K562 (cell line): ENCODE measurements around the gene FASTKD1. TPM values are rescaled to one million over a fixed set of nuclear protein-coding genes. Genes with fewer than 3 reads are reported as not detected.

ENCODE experiments used
- ATAC-seq: fragments of 200-7000 bp; cut with Tn5 transposase; 3 replicates; pipeline ENCODE4 v1.9.1; 2020; ENCODE audit warnings: moderate library complexity
- BruUV-seq: library from RNA; stranded (reverse); fragments of 400-500 nt; replicated peaks from 2 replicates; lab custom pipeline; 2021; lab: Mats Ljungman, UMichigan
- CTCF ChIA-PET: fragments of 300-600 bp; formaldehyde crosslinking; extraction: SDS; loops from one replicate; lab custom pipeline; 2021; ENCODE audit warnings: low intra/inter-chr PET ratio; lab: Yijun Ruan, JAX
- POLR2A ChIA-PET: fragments of 300-600, 350-650 bp; sonication (Branson Sonifier 250); formaldehyde crosslinking; extraction: SDS; loops from one replicate; lab custom pipeline; 2021; ENCODE audit warnings: antibody characterized with exemption, inconsistent platforms; lab: Yijun Ruan, JAX
- DNase-seq, 4 experiments: peaks; one replicate each; pipeline versions ENCODE4 v3.0.0 to v3.0.0-alpha.2; 2011 to 2018; ENCODE audit warnings: low spot score in 3 of 4, mixed read lengths in 3 of 4; ENCODE audit errors: extremely low read depth in 1 of 4
- FAIRE-seq: peaks from 2 replicates; lab custom pipeline; 2011; peaks lifted over from hg19 to GRCh38; lab: Jason Lieb, UNC
- H2AFZ ChIP-seq: 2 replicates; pipeline ENCODE4 v1.6.0; 2011; ENCODE audit warnings: low read depth, low read length, control low read depth, inconsistent platforms
- H3K27ac ChIP-seq: fragments of 200-600 bp; 3 replicates; pipeline ENCODE4 v1.8.0; 2011; ENCODE audit warnings: low read depth, mild to moderate bottlenecking, control low read depth, inconsistent platforms, low read length, moderate library complexity, mixed read lengths; ENCODE audit errors: extremely low read depth
- H3K27me3 ChIP-seq, 2 experiments: fragments of 300-600 bp in 1 of 2; 2 replicates in 1 of 2; 3 replicates in 1 of 2; pipeline versions ENCODE4 v1.6.0 to v1.8.0; 2011; ENCODE audit warnings: inconsistent platforms in 2 of 2, low read length in 2 of 2, mild to moderate bottlenecking in 1 of 2, mixed read lengths in 1 of 2, moderate library complexity in 1 of 2; ENCODE audit not compliant: control insufficient read depth in 2 of 2, insufficient read depth in 2 of 2
- H3K36me3 ChIP-seq: fragments of 300-600 bp; 3 replicates; pipeline ENCODE4 v1.8.0; 2011; ENCODE audit warnings: mild to moderate bottlenecking, low read length, inconsistent platforms; ENCODE audit not compliant: control insufficient read depth, insufficient read depth
- H3K4me1 ChIP-seq, 2 experiments: fragments of 200-600 bp in 1 of 2; replicated peaks in 1 of 2; 2 replicates in 1 of 2; 3 replicates in 1 of 2; pipeline versions ENCODE4 v1.5.1 to v1.8.0; 2011; ENCODE audit warnings: inconsistent platforms in 2 of 2, low read length in 2 of 2, mild to moderate bottlenecking in 1 of 2, mixed read lengths in 1 of 2, moderate library complexity in 1 of 2; ENCODE audit not compliant: control insufficient read depth in 2 of 2, insufficient read depth in 2 of 2
- H3K4me2 ChIP-seq: 2 replicates; pipeline ENCODE4 v1.6.1; 2011; ENCODE audit warnings: low read length, control low read depth, inconsistent platforms, mixed read lengths; ENCODE audit not compliant: insufficient read depth
- H3K4me3 ChIP-seq: fragments of 200-600 bp; sonication (generic), shearing (Covaris generic); 2 replicates; pipeline ENCODE4 v1.5.1; 2016; ENCODE audit warnings: control low read depth, inconsistent platforms
- H3K79me2 ChIP-seq: fragments of 200-600 bp; 3 replicates; pipeline ENCODE4 v1.8.0; 2011; ENCODE audit warnings: low read length, inconsistent platforms; ENCODE audit not compliant: control insufficient read depth, insufficient read depth
- H3K9ac ChIP-seq, 2 experiments: 2 replicates each; pipeline versions ENCODE4 v1.6.0 to v1.6.1; 2011; ENCODE audit warnings: low read depth in 2 of 2, low read length in 2 of 2, control low read depth in 1 of 2, inconsistent platforms in 1 of 2, mild to moderate bottlenecking in 1 of 2, mixed read lengths in 1 of 2; ENCODE audit not compliant: insufficient read depth in 1 of 2
- H3K9me1 ChIP-seq: one replicate; pipeline ENCODE4 v1.6.0; 2011; ENCODE audit warnings: inconsistent platforms, mild to moderate bottlenecking, low read length, moderate library complexity; ENCODE audit not compliant: control insufficient read depth, insufficient read depth
- H3K9me3 ChIP-seq: replicated peaks from 2 replicates; pipeline ENCODE4 v1.5.1; 2011; ENCODE audit warnings: low read depth, low read length, inconsistent platforms; ENCODE audit not compliant: control insufficient read depth, insufficient read depth
- H4K20me1 ChIP-seq: replicated peaks from 2 replicates; pipeline ENCODE4 v1.6.1; 2011; ENCODE audit warnings: low read length, inconsistent platforms, mixed read lengths; ENCODE audit not compliant: control insufficient read depth, insufficient read depth
- C11orf30 ChIP-seq: fragments of 450-650 bp; IDR thresholded peaks from 2 replicates; pipeline ENCODE4 v1.6.1; 2016; ENCODE audit warnings: low read depth, mild to moderate bottlenecking
- KDM2B ChIP-seq: fragments of 250-450 bp; sonication (Bioruptor Pico); IDR thresholded peaks from 2 replicates; pipeline ENCODE4 v1.8.0; 2021; ENCODE audit warnings: mild to moderate bottlenecking, moderate library complexity
- MAFF ChIP-seq: IDR thresholded peaks from 2 replicates; pipeline ENCODE4 v1.6.1; 2012; ENCODE audit warnings: low read length, improper control_type of control experiment
- MAFK ChIP-seq: IDR thresholded peaks from 2 replicates; pipeline ENCODE4 v1.6.1; 2011; ENCODE audit warnings: low read length, improper control_type of control experiment
- RAD51 ChIP-seq: fragments of 450-650 bp; IDR thresholded peaks from 2 replicates; pipeline ENCODE4 v1.7.1; 2016; ENCODE audit warnings: low read depth, mild to moderate bottlenecking, borderline replicate concordance
- RBM14 ChIP-seq: fragments of 200-400 bp; formaldehyde crosslinking; IDR thresholded peaks from 2 replicates; pipeline ENCODE4 v1.6.1; 2018; ENCODE audit warnings: low read depth, mild to moderate bottlenecking, low read length, moderate library complexity, borderline replicate concordance; ENCODE audit not compliant: insufficient read depth
- ZNF316 ChIP-seq: fragments of 450-650 bp; IDR thresholded peaks from 2 replicates; pipeline ENCODE4 v1.6.1; 2016
- WGBS: fragments of 100-300 bp; shearing (Covaris generic); methylation state at CpG from one replicate; pipeline ENCODE4 v1.1.6; 2016; ENCODE audit warnings: low coverage, mixed read lengths; ENCODE audit not compliant: insufficient coverage; ENCODE audit errors: missing lambda C conversion rate; 5-methylcytosine and 5-hydroxymethylcytosine counted together
- in situ Hi-C: fragments of 300-500 bp; cut with MboI; formaldehyde crosslinking; loops from 4 replicates; pipeline ENCODE4 v1.15.0; 2018; ENCODE audit warnings: inconsistent platforms, mixed read lengths
- intact Hi-C: fragments of 100-400 bp; cut with micrococcal nuclease; formaldehyde crosslinking; loops from 2 replicates; pipeline ENCODE4 v1.14.2; 2022
- polyA plus RNA-seq, 8 experiments: library from polyadenylated mRNA; depleted of rRNA in 4 of 8; stranded (reverse) in 5 of 8; unstranded in 3 of 8; fragments of >200 nt; fragmentation: Nextera tagmentation in 2 of 8; fragmentation: Illumina TruSeq in 1 of 8; extraction: Ambion mirVana in 2 of 8; extraction: Trizol in 1 of 8; gene quantifications; 2 replicates each; pipeline versions ENCODE4 v1.2.1 to v1.2.3, GENCODE V29; 2011 to 2014; ENCODE audit warnings: inconsistent platforms in 1 of 8, missing spikeins in 1 of 8
- total RNA-seq, 7 experiments: library from RNA; depleted of rRNA in 6 of 7; stranded (reverse); fragments of >200 nt in 6 of 7; fragmentation: Illumina TruSeq in 2 of 7; extraction: Trizol in 2 of 7; gene quantifications; 2 replicates each; pipeline versions ENCODE4 v1.2.1 to v1.2.3, GENCODE V29; 2011 to 2021; ENCODE audit warnings: low replicate concordance in 1 of 7

The FASTKD1 gene
- total and polyA plus RNA-seq, 9 of the 15 experiments (the other 6 are each of a cell fraction or from before 2014, with no cell fraction given), result 63.5 to 134 (median 119) TPM

DNA sequence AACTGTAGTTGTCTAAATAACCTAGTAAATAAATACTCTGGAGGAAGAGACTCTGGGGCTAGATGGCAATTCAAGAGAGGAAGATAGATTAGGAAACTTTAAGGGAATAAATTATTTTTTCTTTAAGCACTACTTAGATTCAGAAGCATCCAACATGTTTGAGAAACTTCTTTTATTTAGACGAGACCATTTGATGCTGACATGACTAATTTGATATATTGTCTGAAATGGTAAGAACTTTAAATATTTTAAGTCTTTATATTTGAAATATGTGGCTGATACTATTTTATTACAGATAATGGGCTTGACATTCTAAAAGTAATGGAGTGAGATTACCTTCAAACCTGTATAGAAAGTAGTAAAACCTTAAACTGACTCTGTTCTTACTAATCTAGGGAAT is 46.8 kb upstream of the FASTKD1 start:
- Histone ChIP-seq H3K36me3 (peaks cover 67% of the 10 kb centered on the region), H3K4me2 (no peak overlapping the region), H3K4me1 (no peaks in the 10 kb centered on the region)
- no TSS peak for BruUV-seq
- no peak for DNase-seq
- TF ChIP-seq C11orf30 (peak; percentile 73; the same call in 1 of the 2 replicates), MAFK (peak; percentile 27; the same call in 1 of the 2 replicates), ZNF316 (peak; percentile 91), RAD51 (no peak), MAFF (peak; percentile 15; the same call in 1 of the 2 replicates)
- TF ChIP-seq, all 486 proteins: peak for 4
- Histone ChIP-seq H3K79me2 (peaks cover 48% of the 10 kb centered on the region), H3K27me3 (no peaks in the 10 kb centered on the region), H2AFZ (no peak overlapping the region), H3K27ac (no peak overlapping the region), H4K20me1 (no peaks in the 10 kb centered on the region), H3K4me3 (no peak overlapping the region), H3K9me3 (no peaks in the 10 kb centered on the region), H3K9ac (no peak overlapping the region), H3K9me1 (no peaks in the 10 kb centered on the region)
- no peak for ATAC-seq
- CTCF ChIA-PET, result no interaction called here
- 88% methylated on average over 1 of the region's 1 CpG for WGBS
- no peak for FAIRE-seq
- intact Hi-C loops, result no loop called here
- in situ Hi-C loops, result no loop called here
- POLR2A ChIA-PET, result no interaction called here

DNA sequence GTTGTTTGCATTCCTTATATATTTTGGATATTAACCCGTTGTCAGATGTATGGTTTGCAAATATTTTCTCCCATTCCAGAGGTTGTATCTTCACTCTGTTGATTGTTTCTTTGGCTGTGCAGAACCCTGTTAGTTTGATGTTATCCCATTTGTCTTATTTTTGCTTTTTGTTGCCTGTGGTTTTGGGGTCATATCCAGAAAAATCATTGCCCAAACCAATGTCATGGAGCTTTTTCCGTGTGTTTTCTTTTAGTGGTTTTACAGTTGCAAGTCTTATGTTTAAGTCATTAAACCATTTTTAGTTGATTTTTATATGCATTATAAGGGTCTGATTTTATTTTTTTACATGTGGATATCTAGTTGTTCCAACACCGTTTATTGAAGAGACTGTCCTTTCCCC is 46.3 kb upstream of the FASTKD1 start:
- Histone ChIP-seq H4K20me1 (no peaks in the 10 kb centered on the region), H3K79me2 (peaks cover 52% of the 10 kb centered on the region), H3K4me1 (no peaks in the 10 kb centered on the region), H2AFZ (no peak overlapping the region), H3K36me3 (peaks cover 67% of the 10 kb centered on the region), H3K4me2 (no peak overlapping the region), H3K27ac (no peak overlapping the region), H3K9ac (no peak overlapping the region), H3K9me3 (no peaks in the 10 kb centered on the region), H3K9me1 (no peaks in the 10 kb centered on the region), H3K27me3 (no peaks in the 10 kb centered on the region), H3K4me3 (no peak overlapping the region)
- in situ Hi-C loops (no loop called here), intact Hi-C loops (no loop called here)
- ATAC-seq (no peak), DNase-seq (no peak), FAIRE-seq (no peak)
- 48% methylated on average over 3 of the region's 3 CpGs for WGBS
- BruUV-seq, result no TSS peak
- POLR2A ChIA-PET, result no interaction called here
- CTCF ChIA-PET, result no interaction called here
- TF ChIP-seq RBM14 (no peak), KDM2B (CRISPR knock-in tag) (no peak)
